Activated effector memory CD4-positive, alpha-beta T cell treated with anti-CD3 and anti-CD28 coated beads, Interleukin-2, amount 50 U/mL, for 16 hours (primary cell): ENCODE data around the gene RLBP1.
A peak's percentile ranks its signal among the peaks of the same experiment; 100 is the strongest.

Experiments
- DNase-seq: peaks from one replicate; pipeline ENCODE4 v3.0.0-alpha.2; 2020

RLBP1 gene

DNA sequence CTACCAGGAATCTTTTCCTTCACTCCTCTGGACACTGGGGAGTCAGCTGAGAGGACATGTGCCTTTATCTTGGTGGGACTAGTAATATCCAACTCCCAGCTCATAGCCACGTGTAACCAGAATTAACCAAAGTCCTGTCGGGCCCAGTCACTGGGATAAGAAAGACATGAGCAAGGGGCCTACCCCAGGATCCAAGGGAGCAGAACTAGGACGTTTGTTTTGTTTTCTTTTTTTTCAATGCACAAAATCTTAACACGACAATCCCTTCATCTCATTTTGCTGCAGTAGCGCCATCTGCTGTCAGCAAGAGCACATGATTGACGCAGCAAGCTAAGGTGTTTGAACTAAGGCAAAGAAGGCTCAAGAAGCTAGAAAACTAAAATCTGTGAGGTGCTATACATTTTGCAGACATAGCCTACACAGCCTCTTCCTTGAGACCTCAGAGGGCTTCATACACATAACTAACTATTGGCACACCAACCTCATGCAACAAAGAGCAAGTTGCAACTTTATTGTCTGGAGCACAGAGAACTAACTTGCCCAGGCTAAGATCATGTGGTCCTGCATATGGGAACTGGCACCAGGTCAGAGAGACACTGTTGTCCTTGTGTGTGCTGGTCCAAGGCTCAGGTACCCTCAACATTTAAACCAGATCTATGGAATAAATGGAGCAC is 43.6 kb downstream of the RLBP1 start:
- peak; percentile 84 for DNase-seq

DNA sequence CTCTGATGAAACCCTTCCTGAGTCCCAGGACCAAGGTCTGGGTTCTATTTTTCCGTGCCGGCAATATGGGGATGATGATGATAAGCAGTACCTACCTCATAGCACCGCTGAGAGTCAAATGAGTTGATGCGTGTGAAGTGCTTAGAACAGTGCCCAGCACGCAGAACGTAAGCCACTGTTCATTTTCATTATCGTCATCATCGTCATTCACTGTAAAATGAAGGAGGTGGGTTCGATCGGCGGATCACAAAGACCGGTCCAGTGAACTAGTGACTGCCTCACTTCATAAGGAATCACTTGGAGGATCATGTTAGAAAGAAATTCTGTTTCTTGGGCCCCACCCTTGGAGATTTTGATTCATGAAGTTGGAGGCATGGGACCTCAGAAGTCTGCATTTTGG is 44.3 kb downstream of the RLBP1 start:
- no peak for DNase-seq

GRCh38 chr15:89175617-89176191 is 45.7 kb downstream of the RLBP1 start:
- DNase-seq, result no peak

DNA sequence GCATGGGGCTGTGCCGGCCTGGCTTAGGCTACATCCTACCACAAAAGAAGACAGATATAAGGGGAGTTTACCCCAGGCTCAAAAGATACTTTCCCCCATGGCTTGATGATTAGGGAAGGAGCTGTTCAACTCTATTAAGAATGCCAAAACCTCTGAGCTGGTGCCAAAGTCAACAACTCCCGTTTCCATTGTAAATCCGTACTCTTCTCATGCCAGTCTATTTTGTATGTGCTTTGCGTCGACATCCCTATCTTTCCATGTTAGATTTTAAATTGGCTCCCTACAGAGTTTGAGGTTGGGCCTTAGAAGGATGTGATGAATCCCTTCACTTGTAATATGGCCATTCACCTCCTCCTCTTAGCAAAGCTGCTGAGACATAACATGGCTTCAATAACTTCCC is 46.9 kb downstream of the RLBP1 start:
- DNase-seq, result no peak

DNA sequence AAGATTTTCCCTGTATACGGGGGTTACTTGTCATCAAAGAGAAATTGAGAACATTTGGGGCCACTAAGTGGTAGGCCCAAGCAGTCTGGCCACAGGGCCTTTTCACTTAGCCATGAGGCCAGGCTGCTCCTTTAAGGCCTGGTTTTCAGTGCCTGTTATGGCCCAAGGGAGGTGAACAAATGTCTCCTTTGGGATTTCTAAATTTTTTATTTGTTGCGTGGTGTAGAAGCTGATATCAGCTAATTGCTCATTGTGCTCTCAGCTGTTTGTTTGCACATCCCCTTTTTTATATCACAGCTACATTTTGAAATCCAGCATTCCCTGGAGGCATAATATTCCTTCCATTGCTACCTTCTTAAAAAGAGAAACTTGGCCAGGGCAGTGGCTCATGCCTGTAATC is 48.5 kb downstream of the RLBP1 start:
- DNase-seq, result no peak

GRCh38 chr15:89171136-89172072 is 50.0 kb downstream of the RLBP1 start:
- DNase-seq, result peak; percentile 68

GRCh38 chr15:89170364-89170763 is 51.0 kb downstream of the RLBP1 start:
- no peak for DNase-seq

DNA sequence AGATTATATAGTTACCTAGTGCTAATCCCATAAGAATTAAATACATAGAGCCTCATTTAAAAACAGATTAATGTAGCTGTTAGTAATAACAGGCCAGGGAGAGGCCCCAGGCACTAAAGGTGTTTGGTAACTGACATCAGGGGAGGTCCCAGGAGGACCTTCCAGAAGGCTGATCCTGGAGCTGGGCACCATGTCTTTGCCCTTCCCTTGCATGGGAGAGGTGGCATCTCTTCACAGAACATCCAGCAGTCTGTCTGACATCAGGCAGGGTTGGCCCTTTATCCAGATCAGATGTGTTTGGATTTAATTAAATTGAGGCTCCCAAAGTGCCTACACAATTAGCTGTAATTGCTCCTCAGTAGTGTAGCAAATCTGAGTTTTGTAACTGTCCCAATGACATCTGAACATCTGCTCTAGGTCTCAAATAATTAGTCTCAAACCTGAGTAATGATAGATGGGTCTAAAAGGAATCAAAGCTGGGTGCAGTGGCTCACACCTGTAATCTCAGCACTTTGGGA is 53.0 kb downstream of the RLBP1 start:
- no peak for DNase-seq

DNA sequence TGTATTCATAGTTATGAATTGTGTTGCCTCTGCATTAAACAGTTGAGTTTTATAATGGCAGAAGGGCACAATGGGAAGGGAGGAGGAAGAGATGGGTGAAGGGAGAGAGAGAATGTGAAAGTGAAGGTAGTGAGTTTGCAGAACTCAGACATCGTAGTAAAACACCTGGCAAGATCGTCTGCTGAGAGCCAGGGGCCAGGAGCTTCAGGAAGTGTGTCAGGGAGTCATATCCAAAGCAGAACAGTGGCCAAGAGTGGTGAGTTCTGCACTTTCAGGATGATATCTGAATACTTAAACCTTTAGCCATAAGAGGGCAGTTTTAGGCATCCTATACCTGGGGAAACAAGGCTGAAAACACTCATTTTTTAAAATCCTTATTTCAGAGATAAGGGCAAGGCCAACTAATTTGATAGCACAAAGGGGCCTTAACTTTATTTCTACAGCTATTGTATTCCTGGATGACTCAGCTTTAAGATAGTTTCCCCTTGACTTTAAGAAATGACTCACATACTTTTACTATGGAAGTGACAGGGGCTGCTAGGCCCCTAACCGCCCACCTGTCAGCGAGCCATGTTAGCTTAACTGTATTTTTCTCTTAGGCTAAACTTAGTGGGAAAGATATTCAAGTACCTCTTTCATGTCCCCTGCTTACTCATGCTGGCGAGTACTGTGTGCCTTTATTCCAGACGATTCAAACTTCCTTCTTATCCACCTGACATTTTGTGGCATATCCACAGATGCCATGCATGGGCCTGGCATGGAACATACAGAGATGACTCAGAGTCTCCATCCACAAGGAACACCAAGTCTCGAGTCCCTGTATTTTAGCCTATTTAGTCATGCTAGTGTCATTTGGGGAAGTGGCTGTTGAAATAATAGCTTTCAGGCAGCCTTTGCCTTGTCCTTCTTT is 53.9 kb downstream of the RLBP1 start:
- DNase-seq, result peak; percentile 86

DNA sequence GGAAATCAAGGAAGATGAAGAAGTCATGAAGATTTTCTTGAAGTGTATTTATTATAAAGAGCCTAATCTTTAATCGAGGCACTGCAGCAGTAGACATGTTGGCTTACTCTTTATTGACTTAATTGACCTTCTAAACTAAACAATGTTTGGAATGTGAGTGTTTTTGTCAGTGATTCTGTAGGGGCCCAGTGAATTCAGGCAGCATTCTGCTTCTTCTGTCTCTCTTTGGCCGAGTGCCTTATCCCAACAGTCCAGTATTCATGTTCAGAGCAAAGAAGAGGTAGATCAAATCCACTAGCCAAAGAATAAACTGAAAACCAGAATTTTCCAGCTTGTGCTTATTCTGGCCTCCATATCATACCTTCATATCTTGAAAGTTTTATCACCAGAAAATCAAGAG is 55.7 kb downstream of the RLBP1 start:
- no peak for DNase-seq

- no peak for DNase-seq
These were observed 56.6 kb downstream of the RLBP1 start for GRCh38 chr15:89164712-89165211.

- no peak for DNase-seq
These were observed 57.9 kb downstream of the RLBP1 start for GRCh38 chr15:89163271-89164055.

DNA sequence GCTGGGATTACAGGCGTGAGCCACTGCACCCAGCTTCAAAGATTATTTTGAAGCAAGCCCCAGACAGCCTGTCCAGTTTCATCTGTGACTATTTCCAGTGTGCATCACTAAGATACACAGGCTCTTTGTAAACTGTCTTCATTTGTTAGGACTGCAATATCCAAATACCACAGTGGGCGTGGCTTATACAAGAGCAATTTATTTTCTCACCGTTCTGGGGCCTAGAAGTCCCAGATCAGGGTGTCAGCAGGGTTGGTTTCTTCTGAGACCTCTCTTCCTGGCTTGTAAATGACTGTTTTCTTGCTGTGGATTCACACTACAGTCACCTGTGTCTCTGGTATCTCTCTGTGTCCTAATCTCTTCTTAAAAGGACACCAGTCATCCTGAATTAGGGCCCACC is 59.7 kb downstream of the RLBP1 start:
- no peak for DNase-seq
